Stimulated activated naive CD8-positive, alpha-beta T cell treated with anti-CD3 and anti-CD28 coated beads, Interleukin-15, Interleukin-2, amounts not matched to agents 100 ng/mL and 50 ng/mL, for 24 hours (primary cell): ENCODE results near the gene CNKSR3.

Source experiments
- H3K27ac Mint-ChIP-seq: one replicate; pipeline ENCODE4 v1.8.0; 2021; ENCODE audit warnings: mild to moderate bottlenecking, mixed read lengths
- H3K27me3 Mint-ChIP-seq: one replicate; pipeline ENCODE4 v1.8.0; 2021; ENCODE audit warnings: mixed read lengths
- H3K36me3 Mint-ChIP-seq: one replicate; pipeline ENCODE4 v1.8.0; 2021; ENCODE audit warnings: low read depth, mixed read lengths
- H3K4me1 Mint-ChIP-seq: one replicate; pipeline ENCODE4 v1.8.0; 2021; ENCODE audit warnings: low read depth, mixed read lengths
- H3K4me3 Mint-ChIP-seq: one replicate; pipeline ENCODE4 v1.8.0; 2021; ENCODE audit warnings: mild to moderate bottlenecking, mixed read lengths
- H3K9me3 Mint-ChIP-seq: one replicate; pipeline ENCODE4 v1.8.0; 2021; ENCODE audit warnings: mixed read lengths

The CNKSR3 gene

GRCh38 chr6:154399097-154399496, 111.4 kb downstream of the CNKSR3 start:
- no peak overlapping the region for H3K27ac Mint-ChIP-seq
- H3K4me3 Mint-ChIP-seq, result no peak overlapping the region
- H3K4me1 Mint-ChIP-seq, result no peaks in the 10 kb centered on the region
- H3K9me3 Mint-ChIP-seq, result no peaks in the 10 kb centered on the region
- no peaks in the 10 kb centered on the region for H3K36me3 Mint-ChIP-seq
- H3K27me3 Mint-ChIP-seq, result no peaks in the 10 kb centered on the region

GRCh38 chr6:154397491-154398195, 112.8 kb downstream of the CNKSR3 start:
- no peak overlapping the region for H3K27ac Mint-ChIP-seq
- H3K9me3 Mint-ChIP-seq, result no peaks in the 10 kb centered on the region
- H3K27me3 Mint-ChIP-seq, result no peaks in the 10 kb centered on the region
- no peaks in the 10 kb centered on the region for H3K4me1 Mint-ChIP-seq
- no peaks in the 10 kb centered on the region for H3K36me3 Mint-ChIP-seq
- no peak overlapping the region for H3K4me3 Mint-ChIP-seq

GRCh38 chr6:154395878-154396277, 114.6 kb downstream of the CNKSR3 start:
- H3K4me1 Mint-ChIP-seq, result no peaks in the 10 kb centered on the region
- H3K9me3 Mint-ChIP-seq, result no peaks in the 10 kb centered on the region
- H3K27ac Mint-ChIP-seq, result no peak overlapping the region
- no peaks in the 10 kb centered on the region for H3K36me3 Mint-ChIP-seq
- H3K27me3 Mint-ChIP-seq, result peaks cover 3% of the 10 kb centered on the region
- H3K4me3 Mint-ChIP-seq, result no peak overlapping the region

- Mint-ChIP-seq H3K4me1 (no peaks in the 10 kb centered on the region), H3K27ac (no peak overlapping the region), H3K4me3 (no peak overlapping the region), H3K36me3 (no peaks in the 10 kb centered on the region), H3K9me3 (no peaks in the 10 kb centered on the region), H3K27me3 (peaks cover 3% of the 10 kb centered on the region)
Observed at GRCh38 chr6:154395316-154395715, 115.2 kb downstream of the CNKSR3 start.

- H3K4me1 Mint-ChIP-seq, result no peaks in the 10 kb centered on the region
- H3K36me3 Mint-ChIP-seq, result no peaks in the 10 kb centered on the region
- H3K4me3 Mint-ChIP-seq, result no peak overlapping the region
- H3K27me3 Mint-ChIP-seq, result peaks cover 7% of the 10 kb centered on the region
- no peak overlapping the region for H3K27ac Mint-ChIP-seq
- H3K9me3 Mint-ChIP-seq, result peaks cover under 1% of the 10 kb centered on the region
Observed at GRCh38 chr6:154394571-154394970, 115.9 kb downstream of the CNKSR3 start.

GRCh38 chr6:154390034-154390433, 120.5 kb downstream of the CNKSR3 start:
- Mint-ChIP-seq H3K4me3 (no peak overlapping the region), H3K27me3 (peaks cover 30% of the 10 kb centered on the region), H3K27ac (no peak overlapping the region), H3K4me1 (no peaks in the 10 kb centered on the region), H3K9me3 (peaks cover 8% of the 10 kb centered on the region), H3K36me3 (no peaks in the 10 kb centered on the region)

GRCh38 chr6:154388803-154389202, 121.7 kb downstream of the CNKSR3 start:
- peaks cover 8% of the 10 kb centered on the region for H3K9me3 Mint-ChIP-seq
- H3K4me1 Mint-ChIP-seq, result no peaks in the 10 kb centered on the region
- H3K27ac Mint-ChIP-seq, result no peak overlapping the region
- no peaks in the 10 kb centered on the region for H3K36me3 Mint-ChIP-seq
- H3K27me3 Mint-ChIP-seq, result peaks cover 30% of the 10 kb centered on the region
- no peak overlapping the region for H3K4me3 Mint-ChIP-seq

GRCh38 chr6:154386848-154387717, 123.4 kb downstream of the CNKSR3 start:
- peaks cover 30% of the 10 kb centered on the region for H3K27me3 Mint-ChIP-seq
- peaks cover 8% of the 10 kb centered on the region for H3K9me3 Mint-ChIP-seq
- no peak overlapping the region for H3K27ac Mint-ChIP-seq
- H3K4me1 Mint-ChIP-seq, result no peaks in the 10 kb centered on the region
- no peaks in the 10 kb centered on the region for H3K36me3 Mint-ChIP-seq
- no peak overlapping the region for H3K4me3 Mint-ChIP-seq

GRCh38 chr6:154384191-154384590, 126.3 kb downstream of the CNKSR3 start:
- Mint-ChIP-seq H3K4me3 (no peak overlapping the region), H3K9me3 (peaks cover 4% of the 10 kb centered on the region), H3K4me1 (no peaks in the 10 kb centered on the region), H3K27me3 (peaks cover 20% of the 10 kb centered on the region), H3K27ac (no peak overlapping the region), H3K36me3 (no peaks in the 10 kb centered on the region)

GRCh38 chr6:154383273-154383672, 127.2 kb downstream of the CNKSR3 start:
- no peaks in the 10 kb centered on the region for H3K36me3 Mint-ChIP-seq
- H3K27ac Mint-ChIP-seq, result no peak overlapping the region
- no peak overlapping the region for H3K4me3 Mint-ChIP-seq
- no peaks in the 10 kb centered on the region for H3K9me3 Mint-ChIP-seq
- H3K4me1 Mint-ChIP-seq, result no peaks in the 10 kb centered on the region
- H3K27me3 Mint-ChIP-seq, result peaks cover 12% of the 10 kb centered on the region

GRCh38 chr6:154382740-154383139, 127.7 kb downstream of the CNKSR3 start:
- no peak overlapping the region for H3K4me3 Mint-ChIP-seq
- no peaks in the 10 kb centered on the region for H3K9me3 Mint-ChIP-seq
- no peaks in the 10 kb centered on the region for H3K36me3 Mint-ChIP-seq
- H3K27me3 Mint-ChIP-seq, result peaks cover 12% of the 10 kb centered on the region
- no peak overlapping the region for H3K27ac Mint-ChIP-seq
- no peaks in the 10 kb centered on the region for H3K4me1 Mint-ChIP-seq

- Mint-ChIP-seq H3K4me3 (no peak overlapping the region), H3K27me3 (peaks cover 6% of the 10 kb centered on the region), H3K4me1 (no peaks in the 10 kb centered on the region), H3K27ac (no peak overlapping the region), H3K36me3 (no peaks in the 10 kb centered on the region), H3K9me3 (no peaks in the 10 kb centered on the region)
Observed at GRCh38 chr6:154381548-154381947, 128.9 kb downstream of the CNKSR3 start.

GRCh38 chr6:154380741-154381140, 129.7 kb downstream of the CNKSR3 start:
- no peaks in the 10 kb centered on the region for H3K9me3 Mint-ChIP-seq
- H3K27ac Mint-ChIP-seq, result no peak overlapping the region

GRCh38 chr6:154379585-154379984, 130.9 kb downstream of the CNKSR3 start:
- Mint-ChIP-seq H3K4me1 (no peaks in the 10 kb centered on the region), H3K36me3 (no peaks in the 10 kb centered on the region), H3K27ac (no peak overlapping the region), H3K4me3 (no peak overlapping the region), H3K9me3 (no peaks in the 10 kb centered on the region), H3K27me3 (no peaks in the 10 kb centered on the region)

More at GRCh38 chr6:154380741-154381140, 129.7 kb downstream of the CNKSR3 start:
- H3K27me3 Mint-ChIP-seq, result peaks cover 6% of the 10 kb centered on the region
- H3K36me3 Mint-ChIP-seq, result no peaks in the 10 kb centered on the region
- no peaks in the 10 kb centered on the region for H3K4me1 Mint-ChIP-seq
- H3K4me3 Mint-ChIP-seq, result no peak overlapping the region

- H3K27ac Mint-ChIP-seq, result no peak overlapping the region
- no peaks in the 10 kb centered on the region for H3K4me1 Mint-ChIP-seq
- H3K4me3 Mint-ChIP-seq, result no peak overlapping the region
- no peaks in the 10 kb centered on the region for H3K9me3 Mint-ChIP-seq
- H3K27me3 Mint-ChIP-seq, result no peaks in the 10 kb centered on the region
- H3K36me3 Mint-ChIP-seq, result no peaks in the 10 kb centered on the region
Observed at GRCh38 chr6:154378518-154378917, 132.0 kb downstream of the CNKSR3 start.
